ENCODE measurements around the gene COX19. TPM values are rescaled to one million over a fixed set of nuclear protein-coding genes. Genes with fewer than 3 reads are reported as not detected.

Gene COX19
- total and polyA plus RNA-seq, 2 of the 13 experiments (the other 11 are each of a cell fraction or from before 2014, with no cell fraction given): 11.5 to 21.7 TPM

- TF ChIP-seq, protein P1, sequence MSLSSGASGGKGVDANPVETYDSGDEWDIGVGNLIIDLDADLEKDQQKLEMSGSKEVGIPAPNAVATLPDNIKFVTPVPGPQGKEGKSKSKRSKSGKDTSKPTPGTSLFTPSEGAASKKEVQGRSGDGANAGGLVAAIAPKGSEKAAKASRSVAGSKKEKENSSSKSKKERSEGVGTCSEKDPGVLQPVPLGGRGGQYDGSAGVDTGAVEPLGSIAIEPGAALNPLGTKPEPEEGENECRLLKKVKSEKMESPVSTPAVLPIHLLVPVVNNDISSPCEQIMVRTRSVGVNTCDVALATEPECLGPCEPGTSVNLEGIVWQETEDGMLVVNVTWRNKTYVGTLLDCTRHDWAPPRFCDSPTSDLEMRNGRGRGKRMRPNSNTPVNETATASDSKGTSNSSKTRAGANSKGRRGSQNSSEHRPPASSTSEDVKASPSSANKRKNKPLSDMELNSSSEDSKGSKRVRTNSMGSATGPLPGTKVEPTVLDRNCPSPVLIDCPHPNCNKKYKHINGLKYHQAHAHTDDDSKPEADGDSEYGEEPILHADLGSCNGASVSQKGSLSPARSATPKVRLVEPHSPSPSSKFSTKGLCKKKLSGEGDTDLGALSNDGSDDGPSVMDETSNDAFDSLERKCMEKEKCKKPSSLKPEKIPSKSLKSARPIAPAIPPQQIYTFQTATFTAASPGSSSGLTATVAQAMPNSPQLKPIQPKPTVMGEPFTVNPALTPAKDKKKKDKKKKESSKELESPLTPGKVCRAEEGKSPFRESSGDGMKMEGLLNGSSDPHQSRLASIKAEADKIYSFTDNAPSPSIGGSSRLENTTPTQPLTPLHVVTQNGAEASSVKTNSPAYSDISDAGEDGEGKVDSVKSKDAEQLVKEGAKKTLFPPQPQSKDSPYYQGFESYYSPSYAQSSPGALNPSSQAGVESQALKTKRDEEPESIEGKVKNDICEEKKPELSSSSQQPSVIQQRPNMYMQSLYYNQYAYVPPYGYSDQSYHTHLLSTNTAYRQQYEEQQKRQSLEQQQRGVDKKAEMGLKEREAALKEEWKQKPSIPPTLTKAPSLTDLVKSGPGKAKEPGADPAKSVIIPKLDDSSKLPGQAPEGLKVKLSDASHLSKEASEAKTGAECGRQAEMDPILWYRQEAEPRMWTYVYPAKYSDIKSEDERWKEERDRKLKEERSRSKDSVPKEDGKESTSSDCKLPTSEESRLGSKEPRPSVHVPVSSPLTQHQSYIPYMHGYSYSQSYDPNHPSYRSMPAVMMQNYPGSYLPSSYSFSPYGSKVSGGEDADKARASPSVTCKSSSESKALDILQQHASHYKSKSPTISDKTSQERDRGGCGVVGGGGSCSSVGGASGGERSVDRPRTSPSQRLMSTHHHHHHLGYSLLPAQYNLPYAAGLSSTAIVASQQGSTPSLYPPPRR (CRISPR knock-in tag; IDR thresholded peaks at IDR 0.05; ENCODE audit: borderline replicate concordance): no peak
- TF ChIP-seq ZNF614 (CRISPR knock-in tag; IDR thresholded peaks at IDR 0.05; ENCODE audit: borderline replicate concordance): no peak
- TF ChIP-seq ELF4 (CRISPR knock-in tag; IDR thresholded peaks at IDR 0.05; ENCODE audit: borderline replicate concordance): no peak
- TF ChIP-seq KDM2A (CRISPR knock-in tag; IDR thresholded peaks at IDR 0.05; ENCODE audit: borderline replicate concordance, low read depth): no peak
- TF ChIP-seq CENPX (CRISPR knock-in tag; IDR thresholded peaks at IDR 0.05): no peak
- TF ChIP-seq ZFYVE20 (CRISPR knock-in tag; IDR thresholded peaks at IDR 0.05; ENCODE audit: borderline replicate concordance, low read depth): no peak
Measured at GRCh38 chr7:959271-959670, 16.1 kb downstream of the COX19 start (continued).
